HEK293T (cell line): Measurements from ENCODE around the gene IPMK.
"Not testable (repeated sequence)": the region's sequence is repeated elsewhere in the genome, so short reads cannot be mapped to it uniquely, and the experiment has no call there.

Experiments used
- CTCF ChIA-PET: fragments of 350-600 bp; formaldehyde crosslinking; extraction: SDS; loops from one replicate; lab custom pipeline; 2021; ENCODE audit warnings: antibody characterized with exemption, inconsistent platforms; lab: Yijun Ruan, JAX
- POLR2A ChIA-PET: fragments of 350-600 bp; formaldehyde crosslinking; extraction: SDS; loops from one replicate; lab custom pipeline; 2020; ENCODE audit warnings: antibody characterized with exemption, inconsistent platforms; lab: Yijun Ruan, JAX
- DNase-seq: peaks from one replicate; pipeline ENCODE4 v3.0.0; 2012; ENCODE audit warnings: mixed read lengths; ENCODE audit errors: extremely low spot score
- ARNT ChIP-seq: fragments of 450-650 bp; IDR thresholded peaks from 2 replicates; pipeline ENCODE4 v1.6.1; 2017; ENCODE audit warnings: mild to moderate bottlenecking
- BHLHE40 ChIP-seq: fragments of 450-650 bp; IDR thresholded peaks from 2 replicates; pipeline ENCODE4 v1.6.1; 2016; ENCODE audit warnings: mild to moderate bottlenecking, moderate library complexity, borderline replicate concordance
- CTBP1 ChIP-seq: fragments of 450-650 bp; IDR thresholded peaks from 2 replicates; pipeline ENCODE4 v1.6.1; 2016; ENCODE audit warnings: borderline replicate concordance
- ELF4 ChIP-seq: fragments of 450-650 bp; IDR thresholded peaks from 2 replicates; pipeline ENCODE4 v1.6.1; 2017; ENCODE audit warnings: antibody characterized with exemption
- FOXA1 ChIP-seq: fragments of 450-650 bp; IDR thresholded peaks from 2 replicates; pipeline ENCODE4 v1.6.1; 2016; ENCODE audit warnings: mild to moderate bottlenecking
- FOXK2 ChIP-seq: fragments of 450-650 bp; IDR thresholded peaks from 2 replicates; pipeline ENCODE4 v1.6.1; 2016; ENCODE audit warnings: mild to moderate bottlenecking
- FOXM1 ChIP-seq: fragments of 450-650 bp; IDR thresholded peaks from 2 replicates; pipeline ENCODE4 v1.6.1; 2017; ENCODE audit warnings: mild to moderate bottlenecking, borderline replicate concordance
- HDGF ChIP-seq: fragments of 450-650 bp; IDR thresholded peaks from 2 replicates; pipeline ENCODE4 v1.6.1; 2017; ENCODE audit warnings: antibody characterized with exemption, borderline replicate concordance
- L3MBTL2 ChIP-seq: fragments of 450-650 bp; conservative IDR thresholded peaks from 2 replicates; pipeline ENCODE4 v1.6.1; 2016; ENCODE audit warnings: mild to moderate bottlenecking
- LEF1 ChIP-seq: fragments of 450-650 bp; IDR thresholded peaks from 2 replicates; pipeline ENCODE4 v1.6.1; 2017; ENCODE audit warnings: mild to moderate bottlenecking, borderline replicate concordance
- NFRKB ChIP-seq: fragments of 450-650 bp; IDR thresholded peaks from 2 replicates; pipeline ENCODE4 v1.6.1; 2016; ENCODE audit warnings: mild to moderate bottlenecking, moderate library complexity
- PKNOX1 ChIP-seq: fragments of 450-650 bp; IDR thresholded peaks from 2 replicates; pipeline ENCODE4 v1.6.1; 2016
- SP1 ChIP-seq: fragments of 450-650 bp; IDR thresholded peaks from 2 replicates; pipeline ENCODE4 v1.6.1; 2017
- SUZ12 ChIP-seq: fragments of 450-650 bp; IDR thresholded peaks from 2 replicates; pipeline ENCODE4 v1.6.1; 2016; ENCODE audit warnings: mild to moderate bottlenecking
- TARDBP ChIP-seq: fragments of 450-650 bp; IDR thresholded peaks from 2 replicates; pipeline ENCODE4 v1.6.1; 2016
- ZNF384 ChIP-seq: fragments of 450-650 bp; IDR thresholded peaks from 2 replicates; pipeline ENCODE4 v1.6.1; 2016

IPMK gene

GRCh38 chr10:58254644-58255043, 13.1 kb downstream of the IPMK start:
- no peak for DNase-seq
- POLR2A ChIA-PET = no interaction called here
- CTCF ChIA-PET = no interaction called here
- TF ChIP-seq CTBP1 = no peak
- TF ChIP-seq FOXM1 = no peak
- TF ChIP-seq ZNF384 = no peak
- TF ChIP-seq PKNOX1 = no peak
- no peak for TF ChIP-seq L3MBTL2
- TF ChIP-seq TARDBP = no peak
- TF ChIP-seq SUZ12 = no peak
- TF ChIP-seq FOXA1 = no peak

- CTCF ChIA-PET = no interaction called here
- POLR2A ChIA-PET = interaction anchor here (1.2 kb wide), 1 partner anchor 16 kb away, joined by 3 read pairs; the partner anchor contains the start of gene CISD1
- DNase-seq = no peak
- no peak for TF ChIP-seq FOXA1
- TF ChIP-seq ZNF384 = no peak
- no peak for TF ChIP-seq ARNT
- no peak for TF ChIP-seq FOXM1
- TF ChIP-seq NFRKB = no peak
- no peak for TF ChIP-seq HDGF
- TF ChIP-seq PKNOX1 = no peak
- TF ChIP-seq LEF1 = no peak
- no peak for TF ChIP-seq CTBP1
- TF ChIP-seq L3MBTL2 = no peak
- TF ChIP-seq BHLHE40 = no peak
- TF ChIP-seq SUZ12 = no peak
- no peak for TF ChIP-seq ELF4
- TF ChIP-seq FOXK2 = no peak
- TF ChIP-seq TARDBP = no peak
- no peak for TF ChIP-seq SP1
Observed at GRCh38 chr10:58253184-58253583, 14.5 kb downstream of the IPMK start.

- POLR2A ChIA-PET, CTCF ChIA-PET: not testable (repeated sequence)
Observed at GRCh38 chr10:58244666-58245065, 23.0 kb downstream of the IPMK start.

GRCh38 chr10:58244242-58244641, 23.5 kb downstream of the IPMK start:
- CTCF ChIA-PET, DNase-seq, POLR2A ChIA-PET: not testable (repeated sequence)

More at GRCh38 chr10:58244666-58245065, 23.0 kb downstream of the IPMK start:
- not testable (repeated sequence) for DNase-seq

- CTCF ChIA-PET, POLR2A ChIA-PET, DNase-seq: not testable (repeated sequence)
Observed at GRCh38 chr10:58243801-58244200, 23.9 kb downstream of the IPMK start.

GRCh38 chr10:58243269-58243668, 24.4 kb downstream of the IPMK start:
- ChIA-PET POLR2A (no interaction called here), CTCF (no interaction called here)
- DNase-seq = no peak
- TF ChIP-seq SP1 (no peak), LEF1 (no peak)

GRCh38 chr10:58241346-58241745, 26.3 kb downstream of the IPMK start:
- ChIA-PET CTCF (no interaction called here), POLR2A (no interaction called here)
- TF ChIP-seq ZNF384 (no peak), FOXK2 (no peak), FOXA1 (no peak), LEF1 (no peak), L3MBTL2 (no peak), ELF4 (no peak), CTBP1 (no peak), NFRKB (no peak), HDGF (no peak), TARDBP (no peak), ARNT (no peak), FOXM1 (no peak), BHLHE40 (no peak), SP1 (no peak), PKNOX1 (no peak), SUZ12 (no peak)
- no peak for DNase-seq

GRCh38 chr10:58240531-58240930, 27.2 kb downstream of the IPMK start:
- CTCF ChIA-PET = no interaction called here
- TF ChIP-seq FOXM1 (no peak), ELF4 (no peak), ARNT (no peak), SP1 (no peak)
- POLR2A ChIA-PET = no interaction called here
- DNase-seq = no peak
